ENCODE results near the gene C4B. TPM values are rescaled to one million over a fixed set of nuclear protein-coding genes. Genes with fewer than 3 reads are reported as not detected.
"Not testable (repeated sequence)": the region's sequence is repeated elsewhere in the genome, so short reads cannot be mapped to it uniquely, and the experiment has no call there.

C4B gene
- total RNA-seq, 4 donors from 2014 or later, result 12.4 to 97.5 (median 46.3) TPM

DNA sequence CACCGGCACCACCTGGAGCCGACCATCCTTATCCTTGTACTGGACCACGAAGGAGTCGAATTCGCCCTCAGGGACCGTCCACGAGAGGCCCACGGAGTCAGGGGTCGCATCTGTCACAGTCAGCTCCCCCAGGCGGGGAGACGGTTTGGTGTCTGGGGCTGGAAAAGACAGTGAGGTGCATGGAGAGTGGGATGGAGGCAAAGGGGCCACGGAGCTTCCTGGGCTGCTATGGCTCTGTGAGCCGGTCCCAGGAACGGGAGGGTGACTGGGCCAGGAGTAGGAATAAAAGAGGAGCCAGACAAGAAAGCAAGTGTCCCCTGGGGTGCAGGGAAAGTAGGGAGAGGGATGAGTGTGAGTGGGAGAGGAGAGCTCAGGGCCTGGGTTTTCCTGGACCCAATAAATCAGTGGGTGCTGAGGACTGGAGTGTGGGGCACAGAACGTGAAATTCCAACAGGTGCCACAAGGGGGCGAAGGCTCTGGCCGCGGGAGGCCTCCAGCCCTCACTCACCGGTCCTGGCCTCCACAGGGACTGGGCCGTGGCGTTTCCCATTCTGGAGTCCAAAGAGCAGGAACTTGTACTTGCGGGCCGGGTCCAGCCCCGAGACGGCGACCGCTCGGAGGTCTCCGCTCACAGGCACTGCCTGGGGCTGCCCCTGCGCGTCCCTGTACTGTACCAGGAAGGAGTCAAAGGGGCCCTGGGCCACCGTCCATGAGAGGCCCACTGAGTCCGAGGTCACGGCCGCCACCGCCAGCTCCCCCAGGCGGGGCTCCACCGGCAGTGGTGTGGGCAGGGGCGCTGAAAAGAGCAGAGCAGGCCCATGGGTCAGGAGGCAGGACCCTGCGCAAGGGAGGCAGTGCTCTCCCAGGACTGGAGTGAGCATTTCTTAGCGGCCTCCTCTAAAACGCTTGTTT, 33.5 kb downstream of the C4B start:
- Histone ChIP-seq H3K4me1 (peaks cover 3 to 10% of the 10 kb centered on the region in 2 donors), H3K4me3 (no peak overlapping the region), H3K27ac (peak overlapping the region; percentile 75 to 87), H3K9me3 (no peaks in the 10 kb centered on the region), H3K27me3 (no peaks in the 10 kb centered on the region), H3K36me3 (no peaks in the 10 kb centered on the region)
- DNase-seq, result peak; percentile 77 to 82
- intact Hi-C loops (cut with DNase I; ENCODE audit: low total_unique reads), result no loop called here
- TF ChIP-seq, protein P1, sequence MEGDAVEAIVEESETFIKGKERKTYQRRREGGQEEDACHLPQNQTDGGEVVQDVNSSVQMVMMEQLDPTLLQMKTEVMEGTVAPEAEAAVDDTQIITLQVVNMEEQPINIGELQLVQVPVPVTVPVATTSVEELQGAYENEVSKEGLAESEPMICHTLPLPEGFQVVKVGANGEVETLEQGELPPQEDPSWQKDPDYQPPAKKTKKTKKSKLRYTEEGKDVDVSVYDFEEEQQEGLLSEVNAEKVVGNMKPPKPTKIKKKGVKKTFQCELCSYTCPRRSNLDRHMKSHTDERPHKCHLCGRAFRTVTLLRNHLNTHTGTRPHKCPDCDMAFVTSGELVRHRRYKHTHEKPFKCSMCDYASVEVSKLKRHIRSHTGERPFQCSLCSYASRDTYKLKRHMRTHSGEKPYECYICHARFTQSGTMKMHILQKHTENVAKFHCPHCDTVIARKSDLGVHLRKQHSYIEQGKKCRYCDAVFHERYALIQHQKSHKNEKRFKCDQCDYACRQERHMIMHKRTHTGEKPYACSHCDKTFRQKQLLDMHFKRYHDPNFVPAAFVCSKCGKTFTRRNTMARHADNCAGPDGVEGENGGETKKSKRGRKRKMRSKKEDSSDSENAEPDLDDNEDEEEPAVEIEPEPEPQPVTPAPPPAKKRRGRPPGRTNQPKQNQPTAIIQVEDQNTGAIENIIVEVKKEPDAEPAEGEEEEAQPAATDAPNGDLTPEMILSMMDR (IDR thresholded peaks at IDR 0.05), result peak; percentile 66 to 83 (median 78)
- no peak for TF ChIP-seq POLR2A (IDR thresholded peaks at IDR 0.05)

DNA sequence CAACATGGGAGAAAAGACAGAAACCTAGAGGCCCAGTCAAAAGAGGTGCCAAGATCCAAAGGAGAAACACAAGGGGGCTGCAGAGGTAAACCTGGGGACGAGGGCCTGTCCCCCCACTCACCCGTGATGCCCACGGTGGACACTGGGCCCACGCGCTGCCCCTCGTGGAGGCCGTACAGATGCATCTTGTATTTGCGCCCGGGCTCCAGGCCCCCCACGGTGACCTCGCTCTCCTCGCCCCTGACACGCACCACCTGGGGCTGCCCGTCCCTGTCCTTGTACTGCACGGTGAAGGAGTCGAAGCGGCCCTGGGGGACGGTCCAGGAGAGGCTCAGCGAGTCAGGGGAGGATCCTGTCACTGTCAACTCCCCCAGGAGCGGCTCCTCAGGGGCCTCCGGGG, 34.6 kb downstream of the C4B start:
- peak overlapping the region in 1 of 2 donors; percentile 19 for H3K27ac ChIP-seq
- H3K36me3 ChIP-seq; intact Hi-C loops (cut with DNase I; ENCODE audit: low total_unique reads); DNase-seq; H3K9me3 ChIP-seq; H3K27me3 ChIP-seq; H3K4me3 ChIP-seq: not testable (repeated sequence)
- H3K4me1 ChIP-seq, result peaks cover 3 to 10% of the 10 kb centered on the region in 2 donors

DNA sequence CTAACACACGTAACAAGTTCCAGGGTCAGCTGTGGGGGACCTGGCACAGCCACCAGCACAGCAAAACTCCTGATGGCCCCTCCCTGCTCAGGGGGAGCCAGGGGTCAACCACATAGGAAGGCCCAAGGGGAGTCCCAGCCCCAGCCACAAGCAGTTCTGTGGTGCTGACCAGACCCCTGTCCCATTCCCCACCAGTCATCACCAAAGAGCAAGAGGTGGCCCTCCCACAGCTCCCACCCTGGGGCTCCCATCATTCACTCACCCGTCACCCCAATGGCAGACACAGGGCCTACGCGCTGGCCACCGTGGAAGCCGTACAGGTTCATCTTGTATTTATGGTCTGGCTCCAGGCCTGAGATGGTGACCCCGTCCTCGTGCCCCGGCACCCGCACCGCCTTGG, 35.1 kb downstream of the C4B start:
- H3K4me1 ChIP-seq, result peaks cover 3 to 10% of the 10 kb centered on the region in 2 donors
- DNase-seq; H3K36me3 ChIP-seq; H3K27ac ChIP-seq; H3K9me3 ChIP-seq; intact Hi-C loops (cut with DNase I; ENCODE audit: low total_unique reads); H3K4me3 ChIP-seq; H3K27me3 ChIP-seq: not testable (repeated sequence)

DNA sequence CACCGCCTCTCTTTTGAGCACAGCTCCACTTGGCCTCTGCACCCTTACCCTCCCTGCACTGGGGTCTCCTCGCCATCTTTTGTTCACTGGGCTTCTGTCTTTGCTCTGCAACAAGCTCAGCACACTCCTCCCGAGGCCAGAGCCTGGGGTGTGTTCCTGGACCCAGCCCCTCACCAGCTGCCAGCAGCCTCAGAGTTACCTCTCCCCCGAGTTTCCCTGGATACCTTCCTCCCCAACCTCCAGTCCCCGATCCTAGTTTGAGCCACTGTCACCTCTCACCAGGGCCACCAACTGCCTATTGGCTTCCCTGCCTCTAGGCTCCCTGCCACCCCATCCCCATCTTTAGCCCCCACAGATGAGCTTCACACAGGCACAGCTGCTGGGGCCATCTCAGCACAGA, 36.0 kb downstream of the C4B start:
- intact Hi-C loops (cut with DNase I; ENCODE audit: low total_unique reads), result no loop called here
- no peak overlapping the region for H3K27ac ChIP-seq

DNA sequence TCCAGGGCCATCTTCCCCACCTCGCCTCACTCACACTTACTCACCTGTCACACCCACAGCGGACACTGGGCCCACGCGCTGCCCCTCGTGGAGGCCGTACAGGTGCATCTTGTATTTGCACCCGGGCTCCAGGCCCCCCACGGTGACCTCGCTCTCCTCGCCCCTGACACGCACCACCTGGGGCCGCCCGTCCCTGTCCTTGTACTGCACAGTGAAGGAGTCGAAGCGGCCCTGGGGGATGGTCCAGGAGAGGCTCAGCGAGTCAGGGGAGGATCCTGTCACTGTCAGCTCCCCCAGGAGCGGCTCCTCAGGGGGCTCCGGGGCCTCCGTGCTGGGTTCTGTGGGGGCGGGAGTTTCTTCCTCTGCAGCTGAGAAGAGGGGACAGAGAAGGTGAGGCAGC, 38.0 kb downstream of the C4B start:
- H3K4me1 ChIP-seq; H3K27me3 ChIP-seq; H3K27ac ChIP-seq; intact Hi-C loops (cut with DNase I; ENCODE audit: low total_unique reads); H3K9me3 ChIP-seq; H3K36me3 ChIP-seq; DNase-seq; H3K4me3 ChIP-seq: not testable (repeated sequence)

More for the DNA sequence above, 36.0 kb downstream of the C4B start:
- no peak for DNase-seq
- Histone ChIP-seq H3K36me3 (no peaks in the 10 kb centered on the region), H3K4me3 (no peak overlapping the region), H3K4me1 (peaks cover 3 to 10% of the 10 kb centered on the region in 2 donors), H3K27me3 (no peaks in the 10 kb centered on the region), H3K9me3 (no peaks in the 10 kb centered on the region)
- TF ChIP-seq, protein P1 (IDR thresholded peaks at IDR 0.05), result no peak
- no peak for TF ChIP-seq POLR2A (IDR thresholded peaks at IDR 0.05)

DNA sequence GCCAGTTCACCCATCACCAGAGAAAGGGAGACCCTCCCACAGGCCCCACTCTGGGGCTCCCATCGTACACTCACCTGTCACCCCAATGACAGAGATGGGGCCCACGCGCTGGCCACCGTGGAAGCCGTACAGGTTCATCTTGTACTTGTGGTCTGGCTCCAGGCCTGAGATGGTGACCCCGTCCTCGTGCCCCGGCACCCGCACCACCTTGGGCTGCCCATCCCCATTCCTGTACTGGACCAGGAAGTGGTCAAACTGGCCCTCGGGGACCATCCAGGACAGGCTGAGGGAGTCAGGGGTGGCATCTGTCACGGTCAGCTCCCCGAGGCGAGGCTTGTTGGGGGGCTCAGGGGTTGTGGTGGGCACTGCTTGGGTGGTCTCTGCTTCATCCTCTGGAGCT, 38.7 kb downstream of the C4B start:
- intact Hi-C loops (cut with DNase I; ENCODE audit: low total_unique reads); H3K9me3 ChIP-seq; H3K4me3 ChIP-seq; DNase-seq; H3K4me1 ChIP-seq; H3K27ac ChIP-seq; H3K36me3 ChIP-seq; H3K27me3 ChIP-seq: not testable (repeated sequence)

DNA sequence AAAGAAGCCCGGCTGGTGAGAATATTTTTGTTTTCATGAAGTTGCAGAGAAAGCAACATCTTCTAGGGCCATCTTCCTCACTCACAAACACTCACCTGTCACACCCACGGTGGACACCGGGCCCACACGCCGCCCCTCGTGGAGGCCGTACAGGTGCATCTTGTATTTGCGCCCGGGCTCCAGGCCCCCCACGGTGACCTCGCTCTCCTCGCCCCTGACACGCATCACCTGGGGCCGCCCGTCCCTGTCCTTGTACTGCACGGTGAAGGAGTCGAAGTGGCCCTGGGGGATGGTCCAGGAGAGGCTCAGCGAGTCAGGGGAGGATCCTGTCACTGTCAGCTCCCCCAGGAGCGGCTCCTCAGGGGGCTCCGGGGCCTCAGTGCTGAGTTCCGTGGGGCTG, 41.2 kb downstream of the C4B start:
- H3K4me1 ChIP-seq; H3K4me3 ChIP-seq; intact Hi-C loops (cut with DNase I; ENCODE audit: low total_unique reads); DNase-seq; H3K9me3 ChIP-seq; H3K27me3 ChIP-seq; H3K27ac ChIP-seq; H3K36me3 ChIP-seq: not testable (repeated sequence)
